ENCODE measurements around the gene PCNX2. TPM values are rescaled to one million over a fixed set of nuclear protein-coding genes. Genes with fewer than 3 reads are reported as not detected.

Gene PCNX2
- total and polyA plus RNA-seq, 9 donors, result 5.7 to 26.0 (median 18.9) TPM

GRCh38 chr1:233061265-233061664 lies 234.3 kb downstream of the PCNX2 start:
- TF ChIP-seq POLR2A (IDR thresholded peaks at IDR 0.05) (no peak), EP300 (IDR thresholded peaks at IDR 0.05) (no peak), CTCF (IDR thresholded peaks at IDR 0.05) (no peak)
- 80 to 93% (median 93%) methylated on average over 5 of the region's 5 CpGs for WGBS, 3 donors
- intact Hi-C loops (cut with DNase I), result no loop called here

GRCh38 chr1:233060461-233060994 lies 235.0 kb downstream of the PCNX2 start:
- WGBS, 3 donors, result 90 to 97% (median 96%) methylated on average over 3 of the region's 3 CpGs
- DNase-seq, result no peak
- no peak overlapping the region for H3K27ac ChIP-seq
- intact Hi-C loops (cut with DNase I), result no loop called here
- no peaks in the 10 kb centered on the region for H3K36me3 ChIP-seq
- H3K9me3 ChIP-seq, result no peaks in the 10 kb centered on the region
- H3K4me3 ChIP-seq, result no peak overlapping the region
- no peaks in the 10 kb centered on the region for H3K4me1 ChIP-seq (ENCODE audit: insufficient read depth)
- no peak for TF ChIP-seq POLR2A (IDR thresholded peaks at IDR 0.05)
- TF ChIP-seq CTCF (IDR thresholded peaks at IDR 0.05), result no peak
- no peak for TF ChIP-seq EP300 (IDR thresholded peaks at IDR 0.05)
- no peaks in the 10 kb centered on the region for H3K27me3 ChIP-seq

More at GRCh38 chr1:233061265-233061664, 234.3 kb downstream of the PCNX2 start:
- no peaks in the 10 kb centered on the region for H3K27me3 ChIP-seq
- no peak for DNase-seq
- peaks cover 0 to 4% of the 10 kb centered on the region in 2 donors for H3K9me3 ChIP-seq
- H3K27ac ChIP-seq, result no peak overlapping the region
- no peaks in the 10 kb centered on the region for H3K4me1 ChIP-seq (ENCODE audit: insufficient read depth)
- H3K36me3 ChIP-seq, result no peaks in the 10 kb centered on the region
- no peak overlapping the region for H3K4me3 ChIP-seq

GRCh38 chr1:233057836-233058235 lies 237.7 kb downstream of the PCNX2 start:
- 93 to 96% (median 94%) methylated on average over 3 of the region's 3 CpGs for WGBS, 3 donors
- Histone ChIP-seq H3K4me1 (ENCODE audit: insufficient read depth) (no peaks in the 10 kb centered on the region), H3K27ac (no peak overlapping the region), H3K9me3 (no peaks in the 10 kb centered on the region), H3K36me3 (no peaks in the 10 kb centered on the region), H3K27me3 (no peaks in the 10 kb centered on the region), H3K4me3 (no peak overlapping the region)
- TF ChIP-seq EP300 (IDR thresholded peaks at IDR 0.05) (no peak), CTCF (IDR thresholded peaks at IDR 0.05) (no peak), POLR2A (IDR thresholded peaks at IDR 0.05) (no peak)
- intact Hi-C loops (cut with DNase I), result no loop called here
- DNase-seq, result no peak

GRCh38 chr1:233055879-233056641 lies 239.5 kb downstream of the PCNX2 start:
- H3K9me3 ChIP-seq, result no peaks in the 10 kb centered on the region
- no peaks in the 10 kb centered on the region for H3K4me1 ChIP-seq (ENCODE audit: insufficient read depth)
- H3K4me3 ChIP-seq, result no peak overlapping the region
- H3K27me3 ChIP-seq, result no peaks in the 10 kb centered on the region
- 64 to 76% (median 66%) methylated on average over 5 of the region's 5 CpGs for WGBS, 3 donors
- no peak overlapping the region for H3K27ac ChIP-seq
- intact Hi-C loops (cut with DNase I), result no loop called here
- TF ChIP-seq POLR2A (IDR thresholded peaks at IDR 0.05), result no peak
- no peak for TF ChIP-seq CTCF (IDR thresholded peaks at IDR 0.05)
- no peak for TF ChIP-seq EP300 (IDR thresholded peaks at IDR 0.05)
- no peak for DNase-seq
- H3K36me3 ChIP-seq, result no peaks in the 10 kb centered on the region
